Endothelial cell of umbilical vein (primary cell): Measurements from ENCODE around the gene RANBP3.

Source experiments
- JUN ChIP-seq: IDR thresholded peaks from 2 replicates; pipeline ENCODE4 v1.6.1; 2011; ENCODE audit warnings: borderline replicate concordance, low read depth; ENCODE audit not compliant: insufficient read length, insufficient read depth
- TF ChIP-seq, protein P1 (sequence below), 2 donors: IDR thresholded peaks; 1 replicate in 1 of 2; 2 replicates in 1 of 2; pipeline ENCODE4 v1.5.1; 2011; ENCODE audit warnings: low read length in 2 of 2, mild to moderate bottlenecking in 2 of 2, moderate library complexity in 2 of 2, control low read depth in 1 of 2, inconsistent platforms in 1 of 2, low read depth in 1 of 2; ENCODE audit not compliant: insufficient read depth in 1 of 2; ENCODE audit errors: extremely low read depth in 1 of 2

DNA sequence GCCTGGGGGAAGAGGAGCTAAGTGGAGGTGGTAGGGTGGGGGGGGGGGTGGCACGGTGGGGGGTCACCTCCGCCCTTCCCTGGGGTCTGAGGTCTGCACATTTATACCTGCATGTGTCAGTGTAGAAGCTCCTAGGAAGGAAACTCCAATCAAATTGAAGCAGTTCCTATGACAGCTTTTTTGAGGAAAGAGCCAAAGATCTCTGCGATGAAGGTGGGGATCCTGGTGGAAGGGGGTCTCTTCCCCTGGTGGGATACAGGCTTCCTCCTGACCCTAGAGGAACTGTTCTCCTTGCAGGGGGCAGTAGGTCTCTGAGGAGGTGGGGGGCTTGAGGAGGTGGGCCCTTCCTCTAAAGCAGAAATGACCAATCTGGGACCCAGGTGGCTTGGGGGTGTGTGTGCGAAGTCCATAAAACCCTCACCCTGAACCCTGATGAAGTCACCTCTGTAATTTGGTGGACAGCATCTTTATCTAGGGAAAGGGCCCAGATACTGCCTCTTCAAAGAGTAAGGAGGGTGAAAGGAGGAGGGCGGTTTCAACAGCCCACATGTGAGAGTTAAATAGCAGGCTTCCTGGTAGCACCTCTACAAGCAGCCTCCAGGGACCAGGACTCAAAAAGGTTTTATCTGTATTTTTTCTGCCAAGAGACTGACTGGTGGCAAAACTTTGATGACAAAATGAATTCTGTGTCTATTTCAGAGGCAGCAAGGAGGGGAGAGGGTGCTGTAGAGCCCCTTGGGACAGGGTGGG lies 12.9 kb downstream of the RANBP3 start:
- no peak for TF ChIP-seq JUN
- TF ChIP-seq, protein P1, sequence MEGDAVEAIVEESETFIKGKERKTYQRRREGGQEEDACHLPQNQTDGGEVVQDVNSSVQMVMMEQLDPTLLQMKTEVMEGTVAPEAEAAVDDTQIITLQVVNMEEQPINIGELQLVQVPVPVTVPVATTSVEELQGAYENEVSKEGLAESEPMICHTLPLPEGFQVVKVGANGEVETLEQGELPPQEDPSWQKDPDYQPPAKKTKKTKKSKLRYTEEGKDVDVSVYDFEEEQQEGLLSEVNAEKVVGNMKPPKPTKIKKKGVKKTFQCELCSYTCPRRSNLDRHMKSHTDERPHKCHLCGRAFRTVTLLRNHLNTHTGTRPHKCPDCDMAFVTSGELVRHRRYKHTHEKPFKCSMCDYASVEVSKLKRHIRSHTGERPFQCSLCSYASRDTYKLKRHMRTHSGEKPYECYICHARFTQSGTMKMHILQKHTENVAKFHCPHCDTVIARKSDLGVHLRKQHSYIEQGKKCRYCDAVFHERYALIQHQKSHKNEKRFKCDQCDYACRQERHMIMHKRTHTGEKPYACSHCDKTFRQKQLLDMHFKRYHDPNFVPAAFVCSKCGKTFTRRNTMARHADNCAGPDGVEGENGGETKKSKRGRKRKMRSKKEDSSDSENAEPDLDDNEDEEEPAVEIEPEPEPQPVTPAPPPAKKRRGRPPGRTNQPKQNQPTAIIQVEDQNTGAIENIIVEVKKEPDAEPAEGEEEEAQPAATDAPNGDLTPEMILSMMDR (IDR thresholded peaks at IDR 0.05; ENCODE audit: extremely low read depth in 1 of 2, insufficient read depth in 1 of 2, low read depth in 1 of 2, low read length in 2 of 2): no peak
